Activated T-cell treated with anti-CD3 and anti-CD28 coated beads for 4 hours (primary cell): ENCODE results near the gene TNK2.
"Not testable (repeated sequence)": the region's sequence is repeated elsewhere in the genome, so short reads cannot be mapped to it uniquely, and the experiment has no call there.

Experiments
- DNase-seq: peaks from one replicate; pipeline ENCODE4 v3.0.0-alpha.2; 2020

The TNK2 gene

DNA sequence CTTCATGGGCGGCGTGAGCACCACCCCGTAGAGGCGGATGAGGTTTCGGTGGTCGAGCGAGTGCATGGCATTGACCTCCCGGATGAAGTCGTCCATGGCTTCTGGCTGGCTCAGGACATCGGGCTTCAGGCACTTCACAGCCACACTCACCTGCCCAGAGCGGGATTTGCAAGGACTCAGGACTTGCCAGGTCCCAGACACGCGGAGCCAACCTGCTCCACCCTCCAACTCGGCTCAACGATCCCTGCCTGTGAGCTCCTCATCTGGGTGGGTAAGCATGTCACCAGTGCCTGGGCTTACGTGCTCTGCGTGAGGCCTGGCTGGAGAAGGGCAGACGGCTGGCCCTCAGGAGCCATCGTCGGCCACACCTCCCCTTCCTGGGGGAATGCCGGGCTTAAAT, 25.2 kb downstream of the TNK2 start:
- DNase-seq, result no peak

DNA sequence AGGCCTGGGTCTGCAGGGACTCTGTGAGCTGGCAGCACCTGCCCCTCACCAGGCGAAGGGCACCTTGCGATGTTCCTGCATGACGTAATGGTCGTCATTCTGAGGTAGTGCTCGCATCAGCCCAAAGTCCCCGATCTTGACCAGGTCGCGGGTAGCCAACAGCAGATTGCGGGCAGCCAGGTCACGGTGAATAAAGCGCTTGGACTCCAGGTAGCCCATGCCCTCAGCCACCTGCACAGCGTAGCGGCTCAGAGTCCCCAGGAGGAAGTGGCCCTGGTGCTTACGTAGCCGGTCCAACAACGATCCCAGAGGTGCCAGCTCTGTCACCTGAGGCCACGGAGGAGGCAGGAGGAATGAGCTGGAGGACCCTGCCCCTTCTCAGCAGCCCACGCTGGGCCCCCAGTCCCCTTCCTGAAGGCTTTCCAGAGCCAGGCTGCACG, 26.3 kb downstream of the TNK2 start:
- DNase-seq, result no peak

DNA sequence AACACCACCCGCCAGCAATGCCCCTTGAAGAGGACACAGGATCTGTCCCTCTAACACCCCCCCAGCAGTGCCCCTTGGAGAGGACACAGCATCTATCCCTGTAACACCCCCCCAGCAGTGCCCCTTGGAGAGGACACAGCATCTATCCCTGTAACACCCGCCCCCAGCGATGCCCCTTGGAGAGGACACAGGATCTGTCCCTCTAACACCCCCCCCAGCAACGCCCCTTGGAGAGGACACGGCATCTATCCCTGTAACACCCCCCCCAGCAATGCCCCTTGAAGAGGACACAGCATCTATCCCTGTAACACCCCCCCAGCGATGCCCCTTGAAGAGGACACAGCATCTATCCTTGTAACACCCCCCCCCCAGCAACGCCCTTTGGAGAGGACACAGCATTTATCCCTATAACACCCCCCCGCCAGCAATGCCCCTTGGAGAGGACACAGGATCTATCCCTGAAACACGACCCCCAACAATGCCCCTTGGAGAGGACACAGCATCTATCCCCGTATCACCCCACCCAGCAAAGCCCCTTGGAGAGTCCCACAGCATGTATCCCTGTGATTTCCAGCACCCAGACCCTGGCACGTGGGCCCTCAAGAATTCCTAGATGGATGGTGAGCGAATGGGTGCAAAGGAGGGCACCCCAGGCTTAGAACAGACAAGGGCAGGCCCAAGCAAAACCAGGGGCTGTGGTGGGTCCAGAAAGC, 26.9 kb downstream of the TNK2 start:
- no peak for DNase-seq

DNA sequence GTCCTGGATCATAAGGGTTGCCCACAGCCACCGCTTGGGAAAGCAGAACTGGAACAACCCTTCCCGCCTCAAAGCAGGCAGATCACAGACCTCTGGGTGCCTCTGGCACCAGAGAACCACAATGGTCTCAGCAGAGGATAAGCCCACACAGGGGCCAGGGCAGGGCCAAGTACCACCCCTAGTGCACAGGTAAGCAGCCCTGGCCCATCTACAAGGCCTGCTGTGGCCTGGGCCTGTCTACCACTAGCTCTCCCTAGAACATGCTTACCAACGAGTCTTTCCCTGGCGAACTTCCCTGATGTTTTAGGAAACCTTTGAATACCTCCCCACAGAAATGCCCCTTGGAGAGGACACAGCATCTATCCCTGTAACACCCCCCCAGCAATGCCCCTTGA, 28.3 kb downstream of the TNK2 start:
- DNase-seq, result no peak

DNA sequence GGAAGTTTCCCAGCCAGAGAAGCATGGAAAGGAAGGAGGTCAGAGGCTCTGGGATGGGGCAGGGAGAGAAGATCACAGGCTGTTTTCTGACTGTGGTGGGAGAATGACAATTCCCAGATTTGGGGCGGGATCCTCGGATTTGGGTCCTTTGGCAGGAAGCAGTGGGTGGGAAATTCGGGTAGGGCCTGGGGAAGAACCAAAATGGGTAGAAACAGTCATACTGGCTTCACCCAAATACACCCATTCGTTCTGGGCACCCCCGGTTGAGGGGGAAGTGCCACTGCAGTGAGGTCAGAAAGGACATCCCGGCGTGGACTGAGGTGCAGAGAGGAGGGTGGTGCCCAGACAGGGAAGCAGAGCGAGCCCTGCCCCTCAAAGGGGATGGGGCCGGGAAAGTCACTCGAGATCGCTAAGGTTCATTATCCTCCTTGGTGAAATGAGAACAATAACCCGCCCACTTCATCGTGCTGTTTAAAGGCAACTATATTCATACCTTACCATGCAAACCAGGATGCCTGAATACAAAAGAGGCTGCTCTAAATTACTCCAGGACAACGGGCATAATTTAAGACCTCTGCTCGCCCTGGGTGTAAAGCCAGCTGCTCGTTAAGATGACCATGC, 28.8 kb downstream of the TNK2 start:
- DNase-seq, result no peak

DNA sequence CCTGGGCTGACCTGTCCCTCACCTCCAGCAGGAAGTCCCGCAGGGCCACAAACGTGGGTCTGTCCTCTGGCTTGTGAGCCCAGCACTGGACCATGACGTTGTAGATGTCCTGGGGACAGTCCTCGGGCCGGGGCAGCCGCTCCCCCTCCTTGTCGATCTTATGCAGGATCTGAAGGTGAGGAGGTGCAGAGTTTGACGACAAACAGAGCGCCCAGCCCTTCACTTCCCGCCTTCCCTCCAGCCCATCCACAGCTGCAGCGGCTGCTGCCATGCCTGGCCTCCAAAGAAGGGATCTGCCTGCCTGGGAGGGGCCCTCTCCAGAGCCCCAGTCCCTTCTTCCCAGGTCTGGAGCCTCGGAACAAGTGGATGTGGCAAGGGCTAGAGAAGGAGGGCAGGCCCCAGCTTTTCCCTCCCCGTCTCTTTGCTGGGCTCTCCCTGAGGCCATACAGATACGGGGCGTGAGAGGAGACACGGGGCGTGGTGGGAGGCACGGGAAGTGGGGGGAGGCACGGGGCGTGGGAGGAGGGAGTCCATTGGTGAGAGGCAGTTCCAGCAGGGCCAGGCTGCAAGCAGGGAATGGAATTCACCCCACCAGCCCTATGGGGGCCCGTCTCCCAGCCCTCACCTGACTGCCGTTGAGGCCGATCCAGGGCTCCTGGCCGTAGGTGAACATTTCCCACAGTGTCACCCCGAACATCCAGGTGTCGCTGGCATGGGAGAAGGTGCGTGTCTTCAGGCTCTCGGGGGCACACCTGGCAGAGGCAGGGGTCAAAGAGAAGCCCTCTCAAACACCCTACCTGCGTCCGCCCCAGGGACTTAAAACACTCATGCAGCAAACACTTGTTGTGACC, 29.7 kb downstream of the TNK2 start:
- no peak for DNase-seq

DNA sequence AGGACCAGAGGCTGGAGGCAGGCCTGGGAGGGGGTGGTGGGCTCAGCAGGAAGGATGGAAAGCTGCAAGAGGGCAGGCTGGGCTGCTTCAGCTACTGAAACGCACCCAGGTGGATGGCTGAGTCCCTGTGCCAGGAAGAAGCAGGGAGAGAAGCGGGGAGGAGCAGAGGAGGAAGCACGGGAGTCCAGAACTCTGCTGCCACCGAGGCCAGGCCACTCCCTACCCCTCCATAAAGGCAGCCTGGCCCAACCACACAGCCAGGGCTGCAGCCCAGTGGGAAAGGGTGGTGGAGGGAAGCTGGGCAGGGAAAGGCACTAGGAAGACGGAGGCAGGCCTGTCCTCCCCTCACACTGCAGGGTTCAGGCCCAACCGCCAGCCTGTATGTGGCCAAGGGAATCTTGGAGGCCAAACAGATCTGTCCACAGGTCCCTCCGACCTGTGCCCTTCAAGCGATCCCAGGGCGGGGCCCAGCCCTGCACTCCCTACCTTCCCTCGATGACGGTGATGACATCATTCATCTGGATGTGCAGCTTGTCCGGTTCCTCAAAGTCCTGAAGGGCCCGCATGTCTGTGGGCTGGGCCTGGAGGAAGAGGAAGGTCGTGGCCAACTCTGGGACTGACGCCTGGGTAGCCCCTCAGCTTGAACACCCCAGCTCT, 30.5 kb downstream of the TNK2 start:
- no peak for DNase-seq

DNA sequence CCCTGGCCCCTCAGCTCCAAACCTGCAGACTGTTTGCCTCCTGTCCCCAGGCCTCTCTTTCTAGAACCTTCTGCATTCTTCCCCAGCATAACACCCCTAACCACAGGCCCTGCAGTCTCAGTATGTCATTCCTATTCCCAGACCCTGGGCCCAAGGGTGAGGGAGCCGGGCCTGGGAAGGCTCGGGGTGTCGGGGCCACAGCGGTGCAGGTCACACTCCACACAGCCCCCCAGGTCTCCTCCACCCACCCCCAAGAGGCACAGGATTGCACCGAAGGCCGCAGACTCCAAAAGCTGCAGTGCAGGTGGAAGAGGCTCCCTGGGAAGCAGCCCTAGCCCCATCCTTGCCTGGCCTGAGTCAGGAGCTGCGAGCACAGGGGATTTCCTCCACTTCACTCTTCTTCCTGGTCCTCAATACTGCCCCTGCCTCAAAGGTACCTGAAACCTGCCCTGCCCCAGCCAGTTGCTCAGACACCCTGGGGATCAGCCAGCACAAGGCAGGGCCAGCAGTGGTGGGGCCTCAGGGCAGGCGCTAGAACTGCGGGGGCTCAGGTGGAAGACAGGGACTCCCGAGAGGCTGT, 31.1 kb downstream of the TNK2 start:
- no peak for DNase-seq

DNA sequence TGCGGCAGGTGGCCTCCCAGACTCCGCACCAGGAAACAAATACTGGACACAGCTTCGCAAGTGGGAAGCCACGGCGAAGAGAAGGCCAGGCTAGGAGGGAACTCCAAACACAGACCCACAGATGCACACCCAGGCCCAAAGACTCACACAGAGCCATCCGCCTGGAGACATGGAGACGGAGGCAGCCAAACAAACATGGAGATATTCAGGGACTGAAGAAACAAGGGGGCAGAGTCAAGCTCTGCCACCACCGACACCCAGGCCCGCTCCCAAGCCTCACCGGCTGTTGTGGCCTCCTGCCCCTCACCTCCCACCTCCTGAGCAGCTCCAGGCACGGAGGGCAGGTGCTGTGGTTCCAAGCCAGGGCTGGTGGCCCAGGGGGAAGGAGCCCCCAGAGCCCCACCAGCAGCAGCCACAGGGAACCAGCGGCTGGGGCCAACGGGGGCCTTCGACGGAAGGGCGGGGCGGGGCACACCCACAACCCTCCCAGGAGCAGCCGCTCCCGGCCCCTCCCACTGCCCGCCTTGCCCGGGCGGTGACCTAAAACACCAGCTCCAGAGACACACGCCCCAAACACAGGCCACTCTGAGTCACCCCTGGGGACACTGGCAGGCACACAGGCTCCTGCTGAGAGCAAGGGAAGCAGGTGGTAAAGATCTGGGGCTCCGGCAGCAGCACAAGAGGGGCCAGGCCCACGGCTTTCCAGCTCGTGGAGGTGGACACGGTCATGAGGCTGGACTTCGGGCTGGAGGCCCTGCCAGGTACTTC, 31.9 kb downstream of the TNK2 start:
- no peak for DNase-seq

DNA sequence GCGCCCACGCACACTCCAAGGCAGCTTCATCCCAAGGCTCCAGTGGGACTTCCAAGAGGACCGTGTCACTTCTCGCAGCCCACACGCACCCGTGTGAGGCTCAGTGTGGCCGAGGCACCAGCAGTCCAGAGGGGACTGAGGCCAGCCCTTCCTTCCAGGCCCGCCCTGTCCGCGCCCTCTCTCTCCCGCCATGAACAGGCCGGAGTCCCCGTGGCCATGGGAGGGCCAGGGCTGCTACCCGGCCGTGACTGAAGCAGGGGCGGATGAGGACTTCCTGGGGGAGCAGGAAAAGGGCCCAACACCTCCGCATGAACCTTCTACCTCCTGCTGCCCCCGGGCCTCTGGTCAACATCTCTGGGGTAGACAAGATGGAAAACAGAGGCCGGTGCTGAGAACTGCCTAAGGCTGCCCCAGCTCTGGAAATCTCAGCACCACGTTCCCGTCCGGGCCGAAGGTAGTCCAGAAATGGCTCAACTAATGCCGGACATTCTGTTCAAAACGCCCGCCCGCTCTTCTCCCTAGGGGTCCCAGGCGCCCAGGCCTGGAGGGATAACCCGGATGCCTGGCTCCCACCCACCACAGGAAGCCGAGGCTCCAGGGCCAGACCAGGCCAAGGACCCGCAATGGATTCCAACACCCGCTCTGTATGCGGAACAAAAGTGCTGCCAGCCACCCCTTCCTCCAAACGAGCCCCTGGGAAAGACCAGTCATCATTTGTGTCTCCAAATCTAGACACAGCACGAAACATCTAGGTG, 32.7 kb downstream of the TNK2 start:
- no peak for DNase-seq

DNA sequence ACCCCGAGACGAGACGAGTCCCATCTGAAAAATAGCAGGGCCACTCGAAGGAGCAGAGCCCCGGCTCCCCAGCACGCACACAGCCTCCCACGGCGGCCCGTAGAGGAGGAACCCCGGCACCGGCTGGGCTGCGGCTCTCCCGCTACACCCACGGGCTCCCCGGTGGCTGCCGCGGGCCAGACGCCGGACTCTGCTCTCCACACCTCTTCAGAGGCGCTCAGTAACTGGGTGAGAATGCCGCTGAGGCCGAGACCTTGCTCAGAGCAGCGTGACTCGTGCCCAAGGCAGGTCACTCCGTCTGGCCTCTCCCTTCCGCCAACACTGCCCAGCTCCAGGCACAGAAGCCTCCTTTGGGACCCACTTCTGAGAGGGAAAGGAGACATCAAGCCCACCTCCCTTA, 34.4 kb downstream of the TNK2 start:
- DNase-seq, result no peak

DNA sequence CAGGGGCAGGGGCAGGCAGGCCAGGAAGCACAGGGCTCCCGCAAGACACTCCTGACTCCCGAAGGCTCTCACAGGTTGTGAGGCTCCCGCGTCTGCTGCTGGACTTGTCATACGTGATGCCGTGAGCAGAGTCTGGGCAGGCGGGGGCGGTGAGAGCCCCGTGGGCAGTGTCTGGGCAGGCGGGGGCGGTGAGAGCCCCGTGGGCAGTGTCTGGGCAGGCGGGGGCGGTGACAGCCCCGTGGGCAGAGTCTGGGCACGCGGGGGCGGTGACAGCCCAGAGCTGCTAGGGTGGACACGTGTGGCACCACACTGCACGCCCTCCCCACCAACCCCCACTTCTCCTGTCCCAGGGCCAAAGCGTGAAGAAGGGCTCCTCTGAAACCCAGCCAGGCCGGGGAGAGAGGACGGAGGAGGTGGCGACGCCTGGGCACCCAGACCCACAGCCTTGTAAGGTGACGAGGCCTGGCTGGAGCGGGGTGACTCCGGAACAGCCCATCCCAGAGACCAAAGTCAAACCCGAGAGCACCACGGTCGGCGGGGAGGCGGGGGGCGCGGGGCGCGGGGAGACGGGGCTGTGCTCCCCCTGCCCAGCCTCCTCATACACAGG, 35.0 kb downstream of the TNK2 start:
- DNase-seq, result no peak

DNA sequence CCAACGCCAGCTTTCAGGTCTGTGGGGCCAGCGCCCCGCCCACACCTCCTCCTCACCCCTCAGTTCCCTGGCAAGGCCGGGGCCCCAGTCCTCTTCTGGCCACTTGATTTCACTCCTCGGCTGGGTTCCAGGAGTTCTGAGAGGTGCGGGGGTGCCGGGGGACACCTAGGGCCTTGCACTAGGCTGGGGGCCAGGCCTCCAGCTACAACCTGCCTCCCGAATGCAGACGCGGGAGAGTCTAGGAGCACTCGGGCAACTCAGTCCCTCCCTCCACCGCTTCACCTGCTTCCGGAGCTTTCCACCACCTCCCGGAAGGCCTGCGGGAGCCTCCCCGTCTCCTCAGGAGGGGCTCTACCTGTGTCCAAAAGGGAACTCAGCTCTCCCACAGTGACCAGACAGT, 35.6 kb downstream of the TNK2 start:
- DNase-seq, result no peak

DNA sequence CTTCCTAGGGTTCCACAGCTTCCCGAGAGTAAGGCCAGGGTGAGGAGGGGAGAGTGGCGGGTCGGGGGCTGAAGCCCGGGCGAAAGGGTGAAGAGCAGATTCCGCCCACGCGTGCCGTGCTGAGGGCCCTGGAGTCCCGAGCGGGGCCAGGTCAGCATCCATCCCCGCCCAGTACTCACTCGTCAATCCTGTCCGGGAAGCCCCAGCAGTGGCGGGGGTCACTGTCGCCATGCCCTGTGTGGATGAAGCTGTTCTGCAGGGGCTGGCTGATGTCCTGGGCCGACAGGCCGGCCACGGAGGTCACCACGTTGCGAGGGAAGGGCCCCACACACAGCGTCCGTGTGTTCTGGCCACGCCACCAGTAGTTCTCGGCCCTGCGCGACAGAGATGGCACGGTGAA, 36.3 kb downstream of the TNK2 start:
- DNase-seq, result no peak

DNA sequence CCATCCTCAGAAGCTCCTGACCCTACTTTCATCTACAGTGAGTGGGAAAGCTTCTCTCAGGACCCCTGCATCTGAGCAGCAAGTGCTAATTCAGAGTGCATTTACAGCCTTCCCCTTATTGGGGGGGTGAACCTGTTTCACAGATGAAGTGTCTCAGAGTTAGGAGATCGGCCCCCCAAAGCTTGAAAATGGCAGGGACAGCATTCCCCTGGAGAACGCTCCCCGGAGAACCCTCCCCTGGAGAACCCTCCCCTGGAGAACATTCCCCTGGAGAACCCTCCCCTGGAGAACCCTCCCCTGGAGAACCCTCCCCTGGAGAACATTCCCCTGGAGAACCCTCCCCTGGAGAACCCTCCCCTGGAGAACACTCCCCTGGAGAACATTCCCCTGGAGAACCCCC, 36.7 kb downstream of the TNK2 start:
- not testable (repeated sequence) for DNase-seq

DNA sequence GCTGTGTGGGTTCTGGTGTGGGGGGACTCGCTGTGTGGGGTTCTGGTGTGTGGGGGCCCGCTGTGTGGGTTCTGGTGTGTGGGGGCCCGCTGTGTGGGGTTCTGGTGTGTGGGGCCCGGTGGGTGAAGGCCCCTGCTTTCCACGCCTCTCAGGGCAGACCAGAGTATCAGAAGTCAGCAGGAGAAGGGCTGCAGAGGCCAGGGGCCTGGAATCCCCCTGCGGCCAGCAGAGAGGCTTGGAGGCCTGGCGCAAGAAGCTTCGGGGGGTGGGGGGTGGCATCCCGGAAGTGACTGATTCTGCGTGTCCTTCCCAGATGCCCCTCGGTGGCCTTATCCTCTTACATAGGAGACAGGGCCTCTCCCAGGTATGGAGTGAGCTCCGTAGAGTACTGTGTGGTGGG, 37.4 kb downstream of the TNK2 start:
- no peak for DNase-seq

DNA sequence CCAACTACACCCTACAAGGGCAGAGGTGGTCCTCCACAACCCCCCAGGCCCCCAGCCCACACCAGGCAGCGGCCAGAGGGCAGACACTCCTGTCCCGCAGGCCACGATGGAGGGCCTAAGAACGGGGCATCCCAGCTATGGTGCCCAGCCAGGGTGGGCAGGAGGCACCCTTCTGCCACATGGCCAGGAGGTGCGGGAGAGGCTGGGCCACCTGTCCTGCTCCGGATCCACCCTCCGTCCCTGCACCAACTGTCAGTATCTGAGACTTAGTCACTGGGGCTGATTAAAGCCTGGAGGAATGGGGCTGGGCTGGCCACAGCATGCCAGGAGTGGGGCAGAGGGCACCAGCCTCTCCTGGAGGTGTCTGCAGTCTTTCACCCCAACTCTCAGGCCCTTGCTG, 37.9 kb downstream of the TNK2 start:
- DNase-seq, result no peak

DNA sequence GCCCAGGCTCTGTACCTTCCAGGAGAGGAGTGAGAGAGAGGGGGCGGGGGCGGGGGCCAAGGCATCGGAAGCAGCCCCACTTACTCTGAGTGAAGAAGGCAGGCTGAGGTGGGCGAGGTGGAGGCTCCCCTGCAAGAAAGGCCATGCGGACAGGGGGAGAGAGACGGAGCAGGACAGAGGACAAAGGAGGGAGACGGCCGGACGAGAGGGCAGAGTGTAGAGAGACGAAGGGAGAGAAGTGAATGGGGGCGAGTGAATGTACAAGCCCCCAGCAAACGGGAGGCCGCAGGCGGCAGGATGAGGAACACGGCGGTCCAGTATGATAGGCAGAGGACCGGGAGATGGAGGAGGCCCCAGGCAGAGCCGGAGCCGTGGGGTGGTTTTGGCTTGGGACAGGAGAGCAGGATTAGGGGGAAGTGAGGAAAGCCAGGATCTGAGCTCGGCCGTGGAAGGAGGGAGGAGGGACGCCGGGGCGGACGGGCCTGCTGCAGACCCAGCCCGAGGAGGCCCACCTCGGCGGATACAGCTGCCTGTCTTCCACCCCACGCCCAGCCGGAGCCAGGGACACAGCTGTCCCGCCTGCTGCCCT, 38.8 kb downstream of the TNK2 start:
- no peak for DNase-seq

DNA sequence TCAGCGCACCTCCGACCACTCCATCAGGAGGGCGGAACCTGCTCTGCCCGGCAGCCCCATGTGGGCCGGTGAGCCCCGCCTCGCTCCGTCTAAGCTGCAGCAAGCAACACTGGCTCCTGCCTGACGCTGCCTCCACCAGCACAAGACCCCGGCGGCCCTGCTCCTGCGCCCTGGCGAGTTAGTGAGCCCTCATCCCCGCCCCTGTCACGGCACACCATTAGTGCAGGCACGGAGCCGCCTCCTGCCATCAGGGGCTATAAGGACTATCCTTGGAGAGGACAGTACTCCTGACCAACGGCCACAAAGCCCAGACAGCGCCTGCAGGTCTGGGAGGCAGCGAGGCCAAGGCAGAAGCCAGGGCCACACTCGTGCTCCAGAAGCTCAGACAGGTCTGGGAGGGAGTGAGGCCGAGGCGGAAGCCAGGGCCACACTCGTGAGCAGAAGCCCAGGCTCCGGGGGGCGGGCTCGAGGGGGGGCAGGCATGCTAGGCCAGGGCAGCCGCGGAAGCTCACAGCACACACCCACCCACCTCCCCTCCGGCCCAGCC, 39.4 kb downstream of the TNK2 start:
- no peak for DNase-seq

DNA sequence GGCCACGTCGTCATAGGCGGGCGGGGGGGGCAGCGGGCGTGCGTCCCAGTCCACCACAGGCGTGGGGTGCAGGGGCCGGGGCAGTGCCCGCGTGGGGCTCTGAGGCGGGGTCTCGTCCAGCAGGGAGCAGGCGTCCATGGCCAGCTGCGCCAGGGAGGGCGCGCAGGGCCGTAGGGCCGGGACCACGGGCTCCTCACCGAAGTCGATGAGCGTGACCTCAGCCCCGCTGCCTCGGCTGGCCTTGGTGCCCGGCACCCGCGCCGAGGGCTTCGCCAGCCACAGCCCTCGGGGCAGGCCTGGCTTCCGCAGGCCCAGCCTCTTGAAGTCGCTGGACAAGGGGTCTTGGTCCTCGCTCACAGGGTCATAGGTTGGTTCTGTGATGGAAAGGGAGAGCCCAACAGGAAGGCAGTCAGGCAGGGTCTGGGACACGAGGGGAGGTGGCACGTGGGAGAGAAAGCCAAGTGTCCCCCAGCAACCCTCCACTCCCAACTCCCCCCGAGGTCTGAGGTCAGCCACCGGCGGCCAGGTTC, 40.0 kb downstream of the TNK2 start:
- no peak for DNase-seq
